ENCODE results near the gene FICD.

Gene FICD

DNA sequence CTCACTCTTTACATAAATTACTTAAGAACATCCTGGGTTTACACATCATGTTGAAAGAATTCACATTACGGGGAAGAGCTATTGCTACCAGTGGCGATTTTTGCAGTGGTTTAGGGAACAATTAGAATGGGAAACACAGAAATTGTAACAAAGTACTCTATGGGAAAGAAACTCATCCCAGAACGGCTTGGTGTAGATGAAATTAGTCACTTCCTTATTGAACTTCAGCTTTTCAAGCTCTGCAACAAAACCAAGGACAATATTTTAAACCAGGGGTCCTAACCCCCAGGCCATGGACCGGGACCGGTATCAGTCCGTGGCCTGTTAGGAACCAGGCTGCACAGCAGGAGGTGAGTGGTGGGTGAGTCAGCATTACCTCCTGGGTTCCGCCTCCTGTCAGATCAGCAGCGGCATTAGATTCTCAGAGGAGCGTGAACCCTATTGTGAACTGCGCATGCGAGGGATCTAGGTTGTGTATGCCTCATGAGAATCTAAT, 32.3 kb upstream of the FICD start:
- Histone ChIP-seq H3K27me3 (ENCODE audit: low read length) (no peaks in the 10 kb centered on the region), H3K79me2 (ENCODE audit: insufficient read depth, low read length) (no peaks in the 10 kb centered on the region), H3F3A (ENCODE audit: insufficient read depth) (no peaks in the 10 kb centered on the region), H3K27ac (ENCODE audit: low read depth, low read length) (no peak overlapping the region), H2AFZ (ENCODE audit: low read depth, low read length, severe bottlenecking) (no peak overlapping the region), H3K9me3 (ENCODE audit: insufficient read depth, low read length) (no peaks in the 10 kb centered on the region), H3K4me3 (ENCODE audit: insufficient read depth, low read length, poor library complexity, severe bottlenecking) (no peak overlapping the region), H4K20me1 (ENCODE audit: low read depth, low read length) (no peaks in the 10 kb centered on the region), H3K9me2 (replicated peaks; ENCODE audit: insufficient read depth, low read length) (no peaks in the 10 kb centered on the region), H3K36me3 (ENCODE audit: low read length) (no peaks in the 10 kb centered on the region), H3K4me2 (ENCODE audit: low read depth, low read length, poor library complexity, severe bottlenecking) (no peak overlapping the region), H3K9ac (ENCODE audit: low read length) (no peak overlapping the region)
- no peak for TF ChIP-seq EZH2phosphoT487 (conservative IDR thresholded peaks at IDR 0.05; ENCODE audit: low read length)
- TF ChIP-seq, protein P1, sequence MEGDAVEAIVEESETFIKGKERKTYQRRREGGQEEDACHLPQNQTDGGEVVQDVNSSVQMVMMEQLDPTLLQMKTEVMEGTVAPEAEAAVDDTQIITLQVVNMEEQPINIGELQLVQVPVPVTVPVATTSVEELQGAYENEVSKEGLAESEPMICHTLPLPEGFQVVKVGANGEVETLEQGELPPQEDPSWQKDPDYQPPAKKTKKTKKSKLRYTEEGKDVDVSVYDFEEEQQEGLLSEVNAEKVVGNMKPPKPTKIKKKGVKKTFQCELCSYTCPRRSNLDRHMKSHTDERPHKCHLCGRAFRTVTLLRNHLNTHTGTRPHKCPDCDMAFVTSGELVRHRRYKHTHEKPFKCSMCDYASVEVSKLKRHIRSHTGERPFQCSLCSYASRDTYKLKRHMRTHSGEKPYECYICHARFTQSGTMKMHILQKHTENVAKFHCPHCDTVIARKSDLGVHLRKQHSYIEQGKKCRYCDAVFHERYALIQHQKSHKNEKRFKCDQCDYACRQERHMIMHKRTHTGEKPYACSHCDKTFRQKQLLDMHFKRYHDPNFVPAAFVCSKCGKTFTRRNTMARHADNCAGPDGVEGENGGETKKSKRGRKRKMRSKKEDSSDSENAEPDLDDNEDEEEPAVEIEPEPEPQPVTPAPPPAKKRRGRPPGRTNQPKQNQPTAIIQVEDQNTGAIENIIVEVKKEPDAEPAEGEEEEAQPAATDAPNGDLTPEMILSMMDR (IDR thresholded peaks at IDR 0.05; ENCODE audit: insufficient read depth, low read length, poor library complexity, severe bottlenecking): no peak

DNA sequence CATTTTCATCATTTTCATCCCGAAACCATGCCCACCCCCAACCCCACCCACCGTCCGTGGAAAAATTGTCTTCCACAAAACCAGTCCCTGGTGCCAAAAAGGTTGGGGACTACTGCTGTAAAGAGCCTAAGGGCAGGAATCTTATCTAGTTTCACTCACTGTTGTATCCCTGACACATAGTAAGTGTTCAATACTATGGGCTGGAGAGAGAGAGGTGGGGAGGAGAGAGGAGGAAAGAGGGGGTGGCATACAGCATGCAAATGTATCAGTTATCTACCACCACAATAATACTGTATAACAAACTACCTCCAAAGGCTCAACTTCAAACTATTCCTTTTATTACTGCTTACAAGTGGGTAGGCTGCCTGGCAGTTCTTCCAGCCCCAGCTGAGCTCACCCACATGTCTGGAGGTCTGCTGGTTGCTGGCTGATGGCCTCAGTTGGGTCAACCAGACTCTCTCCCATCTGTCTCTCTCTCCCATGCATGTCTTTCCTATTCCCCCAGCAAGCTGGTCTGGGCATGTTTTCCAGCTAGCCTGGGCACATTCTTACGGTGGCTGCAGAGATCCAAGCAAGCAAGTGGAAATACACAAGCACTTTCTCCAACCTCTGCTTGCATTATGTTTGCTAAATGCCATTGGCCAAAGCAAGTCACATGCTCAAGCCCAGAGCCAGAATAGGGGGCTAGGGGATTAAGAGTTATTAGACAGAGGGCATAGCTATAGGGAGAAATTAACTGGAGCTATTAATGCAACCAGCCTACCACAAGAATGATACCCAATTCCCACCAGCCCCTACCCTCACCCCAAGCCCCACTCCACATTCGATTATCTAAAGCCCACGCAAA, 31.6 kb upstream of the FICD start:
- Histone ChIP-seq H3K27ac (ENCODE audit: low read depth, low read length) (no peak overlapping the region), H3K4me3 (ENCODE audit: insufficient read depth, low read length, poor library complexity, severe bottlenecking) (no peak overlapping the region), H3K9me3 (ENCODE audit: insufficient read depth, low read length) (no peaks in the 10 kb centered on the region)

DNA sequence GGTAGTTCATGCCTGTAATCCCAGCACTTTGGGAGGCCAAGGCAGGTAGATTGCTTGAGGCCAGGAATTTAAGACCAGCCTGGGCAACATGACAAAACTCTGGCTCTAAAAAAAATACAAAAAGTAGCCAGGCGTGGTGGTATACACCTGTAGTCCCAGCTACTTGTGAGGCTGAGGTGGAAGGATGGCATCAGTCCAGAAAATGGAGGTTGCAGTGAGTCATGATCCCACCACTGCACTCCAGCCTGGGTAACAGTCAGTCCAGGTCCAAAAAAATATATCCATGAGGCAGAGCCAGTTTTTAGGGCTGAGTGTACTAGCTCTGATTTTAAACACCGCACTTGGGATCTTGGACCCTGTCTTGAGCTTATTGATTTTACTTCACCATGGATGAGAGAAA, 30.6 kb upstream of the FICD start:
- no peak overlapping the region for H3K4me2 ChIP-seq (ENCODE audit: low read depth, low read length, poor library complexity, severe bottlenecking)
- H3K9me3 ChIP-seq (ENCODE audit: insufficient read depth, low read length): no peaks in the 10 kb centered on the region
- no peaks in the 10 kb centered on the region for H3K36me3 ChIP-seq (ENCODE audit: low read length)
- no peaks in the 10 kb centered on the region for H3K79me2 ChIP-seq (ENCODE audit: insufficient read depth, low read length)
- no peak overlapping the region for H3K9ac ChIP-seq (ENCODE audit: low read length)
- H3K27me3 ChIP-seq (ENCODE audit: low read length): no peaks in the 10 kb centered on the region
- H3F3A ChIP-seq (ENCODE audit: insufficient read depth): no peaks in the 10 kb centered on the region
- TF ChIP-seq, protein P1 (IDR thresholded peaks at IDR 0.05; ENCODE audit: insufficient read depth, low read length, poor library complexity, severe bottlenecking): no peak
- TF ChIP-seq EZH2phosphoT487 (conservative IDR thresholded peaks at IDR 0.05; ENCODE audit: low read length): no peak
- H2AFZ ChIP-seq (ENCODE audit: low read depth, low read length, severe bottlenecking): no peak overlapping the region
- H3K27ac ChIP-seq (ENCODE audit: low read depth, low read length): no peak overlapping the region
- H3K4me3 ChIP-seq (ENCODE audit: insufficient read depth, low read length, poor library complexity, severe bottlenecking): no peak overlapping the region
- H3K9me2 ChIP-seq (replicated peaks; ENCODE audit: insufficient read depth, low read length): no peaks in the 10 kb centered on the region
- no peaks in the 10 kb centered on the region for H4K20me1 ChIP-seq (ENCODE audit: low read depth, low read length)

More for the DNA sequence above, 31.6 kb upstream of the FICD start:
- no peaks in the 10 kb centered on the region for H3K79me2 ChIP-seq (ENCODE audit: insufficient read depth, low read length)
- no peak overlapping the region for H3K4me2 ChIP-seq (ENCODE audit: low read depth, low read length, poor library complexity, severe bottlenecking)
- no peaks in the 10 kb centered on the region for H3K9me2 ChIP-seq (replicated peaks; ENCODE audit: insufficient read depth, low read length)
- H2AFZ ChIP-seq (ENCODE audit: low read depth, low read length, severe bottlenecking): no peak overlapping the region
- H4K20me1 ChIP-seq (ENCODE audit: low read depth, low read length): no peaks in the 10 kb centered on the region
- TF ChIP-seq EZH2phosphoT487 (conservative IDR thresholded peaks at IDR 0.05; ENCODE audit: low read length): no peak
- TF ChIP-seq, protein P1 (IDR thresholded peaks at IDR 0.05; ENCODE audit: insufficient read depth, low read length, poor library complexity, severe bottlenecking): no peak
- H3K27me3 ChIP-seq (ENCODE audit: low read length): no peaks in the 10 kb centered on the region
- H3F3A ChIP-seq (ENCODE audit: insufficient read depth): no peaks in the 10 kb centered on the region
- no peaks in the 10 kb centered on the region for H3K36me3 ChIP-seq (ENCODE audit: low read length)
- H3K9ac ChIP-seq (ENCODE audit: low read length): no peak overlapping the region

Measured in SU-DHL-6 (cell line).